GM18526 (cell line): ENCODE results near the gene COL4A3.
A peak's percentile ranks its signal among the peaks of the same experiment; 100 is the strongest.

Experiments
- POLR2A ChIP-seq: IDR thresholded peaks from 3 replicates; pipeline ENCODE4 v1.6.1; 2011; ENCODE audit not compliant: insufficient read length; ENCODE audit errors: extremely low read depth

Gene COL4A3

GRCh38 chr2:227163998-227164762 lies at the start of gene COL4A3, which contains the start of gene COL4A4:
COL4A3 (plus strand) TSS chr2:227164624; CDS start chr2:227164727, 103 bp downstream.
COL4A4 (minus strand) TSS chr2:227164205; CDS start chr2:227147483, 16,722 bp downstream.
- peak; percentile 9 for TF ChIP-seq POLR2A

GRCh38 chr2:227115761-227116160 lies 48.7 kb upstream of the COL4A3 start:
- no peak for TF ChIP-seq POLR2A

- no peak for TF ChIP-seq POLR2A
Observed at GRCh38 chr2:227117027-227117426, 47.4 kb upstream of the COL4A3 start.

- TF ChIP-seq POLR2A, result no peak
Observed at GRCh38 chr2:227117852-227118251, 46.6 kb upstream of the COL4A3 start.

- no peak for TF ChIP-seq POLR2A
Observed at GRCh38 chr2:227118353-227118752, 46.1 kb upstream of the COL4A3 start.

- TF ChIP-seq POLR2A, result no peak
Observed at GRCh38 chr2:227123697-227124096, 40.7 kb upstream of the COL4A3 start.

- no peak for TF ChIP-seq POLR2A
Observed at GRCh38 chr2:227124811-227125210, 39.6 kb upstream of the COL4A3 start.

GRCh38 chr2:227125506-227125905 lies 38.9 kb upstream of the COL4A3 start:
- TF ChIP-seq POLR2A, result no peak

- TF ChIP-seq POLR2A, result no peak
Observed at GRCh38 chr2:227127201-227127600, 37.2 kb upstream of the COL4A3 start.

GRCh38 chr2:227130636-227131035 lies 33.8 kb upstream of the COL4A3 start:
- TF ChIP-seq POLR2A, result no peak

GRCh38 chr2:227132986-227133385 lies 31.4 kb upstream of the COL4A3 start:
- no peak for TF ChIP-seq POLR2A

GRCh38 chr2:227134591-227134990 lies 29.8 kb upstream of the COL4A3 start:
- no peak for TF ChIP-seq POLR2A

- TF ChIP-seq POLR2A, result no peak
Observed at GRCh38 chr2:227141301-227141700, 23.1 kb upstream of the COL4A3 start.

- TF ChIP-seq POLR2A, result no peak
Observed at GRCh38 chr2:227143895-227144294, 20.5 kb upstream of the COL4A3 start.

- TF ChIP-seq POLR2A, result no peak
Observed at GRCh38 chr2:227146456-227146855, 18.0 kb upstream of the COL4A3 start.

GRCh38 chr2:227147023-227147422 lies 17.4 kb upstream of the COL4A3 start:
- TF ChIP-seq POLR2A, result no peak

- TF ChIP-seq POLR2A, result no peak
Observed at GRCh38 chr2:227148106-227148505, 16.3 kb upstream of the COL4A3 start.
